Thyroid gland (tissue), 4 donors: Measurements from ENCODE around the gene ASPRV1.

Source experiments
- POLR2A ChIP-seq, 2 donors: fragments of 450-650 bp; IDR thresholded peaks; one replicate each; pipeline ENCODE4 v1.6.1; 2017; ENCODE audit warnings: antibody characterized with exemption in 2 of 2, mild to moderate bottlenecking in 2 of 2, moderate library complexity in 1 of 2
- TF ChIP-seq, protein P1 (sequence below), 6 experiments: fragments of 200-600 bp in 3 of 6; fragments of 450-650 bp in 3 of 6; sonication (generic) in 3 of 6; IDR thresholded peaks; one replicate each; pipeline ENCODE4 v1.5.1; 2016 to 2019; ENCODE audit warnings: antibody characterized with exemption in 6 of 6, mild to moderate bottlenecking in 2 of 6, inconsistent platforms in 1 of 6, moderate library complexity in 1 of 6

DNA sequence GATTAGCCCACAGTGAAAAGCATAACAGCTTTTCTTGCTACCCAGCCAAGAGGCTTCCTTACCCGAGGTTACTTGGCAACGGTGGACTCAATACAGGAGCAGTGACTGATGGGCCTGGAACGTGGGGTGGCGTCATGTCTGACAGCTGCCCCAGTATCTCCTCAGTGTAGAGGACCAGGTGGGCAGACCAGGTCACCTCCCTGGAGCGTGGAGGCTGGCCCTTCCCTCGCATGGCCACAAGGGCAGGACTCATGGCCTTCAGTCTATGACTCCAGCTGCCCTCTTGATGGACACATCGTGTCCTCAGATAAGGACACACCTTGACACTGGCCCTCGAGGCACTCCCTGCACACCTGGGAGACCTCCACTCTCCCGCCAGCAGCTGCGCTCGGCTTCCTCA lies 6.4 kb downstream of the ASPRV1 start:
- TF ChIP-seq, protein P1, sequence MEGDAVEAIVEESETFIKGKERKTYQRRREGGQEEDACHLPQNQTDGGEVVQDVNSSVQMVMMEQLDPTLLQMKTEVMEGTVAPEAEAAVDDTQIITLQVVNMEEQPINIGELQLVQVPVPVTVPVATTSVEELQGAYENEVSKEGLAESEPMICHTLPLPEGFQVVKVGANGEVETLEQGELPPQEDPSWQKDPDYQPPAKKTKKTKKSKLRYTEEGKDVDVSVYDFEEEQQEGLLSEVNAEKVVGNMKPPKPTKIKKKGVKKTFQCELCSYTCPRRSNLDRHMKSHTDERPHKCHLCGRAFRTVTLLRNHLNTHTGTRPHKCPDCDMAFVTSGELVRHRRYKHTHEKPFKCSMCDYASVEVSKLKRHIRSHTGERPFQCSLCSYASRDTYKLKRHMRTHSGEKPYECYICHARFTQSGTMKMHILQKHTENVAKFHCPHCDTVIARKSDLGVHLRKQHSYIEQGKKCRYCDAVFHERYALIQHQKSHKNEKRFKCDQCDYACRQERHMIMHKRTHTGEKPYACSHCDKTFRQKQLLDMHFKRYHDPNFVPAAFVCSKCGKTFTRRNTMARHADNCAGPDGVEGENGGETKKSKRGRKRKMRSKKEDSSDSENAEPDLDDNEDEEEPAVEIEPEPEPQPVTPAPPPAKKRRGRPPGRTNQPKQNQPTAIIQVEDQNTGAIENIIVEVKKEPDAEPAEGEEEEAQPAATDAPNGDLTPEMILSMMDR (IDR thresholded peaks at IDR 0.05), result no peak
- TF ChIP-seq POLR2A (IDR thresholded peaks at IDR 0.05), result no peak
